DND-41 (cell line): Measurements from ENCODE around the gene GLYR1.

Experiments
- CTCF ChIP-seq: IDR thresholded peaks from 2 replicates; pipeline ENCODE4 v1.5.1; 2012; ENCODE audit warnings: borderline replicate concordance, low read length, moderate library complexity, mild to moderate bottlenecking; ENCODE audit not compliant: poor library complexity, severe bottlenecking; ENCODE audit errors: extremely low read depth
- EZH2 ChIP-seq: IDR thresholded peaks from 3 replicates; pipeline ENCODE4 v1.6.1; 2012; ENCODE audit warnings: borderline replicate concordance, low read depth, mild to moderate bottlenecking, moderate library complexity, low read length, inconsistent platforms; ENCODE audit not compliant: severe bottlenecking

GRCh38 chr16:4763791-4764190, 83.3 kb downstream of the GLYR1 start:
- TF ChIP-seq CTCF (no peak), EZH2 (no peak)
